HG03064 (cell line): ENCODE measurements around the gene DMRTA1.
"Not testable (repeated sequence)": the region's sequence is repeated elsewhere in the genome, so short reads cannot be mapped to it uniquely, and the experiment has no call there.

ENCODE experiments used
- ATAC-seq: cut with Tn5 transposase; IDR thresholded peaks from one replicate; pipeline ENCODE4 v1.9.1; 2021; ENCODE audit warnings: low read depth; ENCODE audit not compliant: unreplicated experiment

Gene DMRTA1

DNA sequence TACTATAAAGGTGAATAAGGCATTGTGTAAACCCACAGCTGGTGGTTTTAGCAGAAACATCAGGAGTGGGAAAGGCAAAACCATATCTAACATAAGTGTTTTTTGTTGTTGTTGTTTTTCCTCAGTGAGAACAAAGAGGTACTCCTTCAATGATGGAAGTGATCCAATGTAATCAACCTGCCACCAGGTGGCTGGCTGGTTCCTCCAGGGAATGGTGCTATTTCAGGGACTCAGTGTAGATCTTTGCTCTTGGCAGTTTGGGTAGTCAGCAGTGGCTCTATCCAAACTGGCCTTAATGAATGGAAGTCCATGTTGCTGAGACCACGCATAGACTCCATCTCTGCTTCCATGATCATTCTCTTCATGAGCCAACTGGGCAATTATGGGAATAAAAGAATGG is 10.8 kb downstream of the DMRTA1 start:
- ATAC-seq, result no peak

DNA sequence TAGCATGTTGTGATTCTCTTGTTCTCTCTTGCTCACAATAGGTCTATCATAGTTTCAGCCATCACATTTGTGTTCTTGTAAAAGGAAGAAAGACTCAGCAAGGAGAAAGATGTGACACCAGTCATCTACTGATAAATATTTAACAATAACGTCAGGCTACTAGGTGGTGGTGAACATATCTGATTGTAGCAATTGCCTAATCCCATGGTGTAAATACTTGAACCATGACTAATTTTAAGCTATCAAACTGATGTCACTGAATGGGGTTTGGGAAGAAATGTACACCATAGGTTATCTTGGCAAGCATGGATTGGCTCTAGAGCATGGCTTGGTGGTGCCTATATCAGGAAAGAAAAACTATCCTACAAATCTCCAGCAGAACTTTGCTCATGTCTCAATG is 16.6 kb downstream of the DMRTA1 start:
- no peak for ATAC-seq

DNA sequence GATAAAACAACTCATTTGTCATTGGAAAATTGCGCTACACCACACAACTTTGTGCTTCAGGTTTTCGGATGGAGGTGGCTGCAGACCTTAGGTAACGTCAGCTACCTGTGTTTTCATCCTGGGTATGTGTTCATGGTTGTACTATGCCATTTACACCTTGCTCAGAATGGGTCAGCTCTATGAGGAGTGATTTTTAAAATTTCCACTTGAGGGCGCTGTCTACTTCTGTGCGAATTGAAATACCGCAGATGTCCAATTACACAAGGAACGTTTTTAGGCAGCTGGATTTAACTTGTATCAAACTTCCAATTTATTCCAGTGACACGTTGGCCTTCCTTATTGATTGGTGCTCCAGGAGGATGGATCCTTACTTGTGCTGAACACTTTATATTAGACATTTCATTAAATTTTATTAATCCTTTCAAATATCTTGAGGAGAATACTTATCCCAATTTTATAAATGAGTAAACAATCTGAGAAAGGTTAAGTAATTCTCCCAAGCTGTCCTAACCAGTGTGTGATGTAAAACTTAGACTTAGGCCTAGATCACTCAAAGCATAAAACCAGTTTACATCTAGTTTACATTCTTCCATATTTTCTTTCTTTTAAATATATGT is 23.4 kb downstream of the DMRTA1 start:
- no peak for ATAC-seq

DNA sequence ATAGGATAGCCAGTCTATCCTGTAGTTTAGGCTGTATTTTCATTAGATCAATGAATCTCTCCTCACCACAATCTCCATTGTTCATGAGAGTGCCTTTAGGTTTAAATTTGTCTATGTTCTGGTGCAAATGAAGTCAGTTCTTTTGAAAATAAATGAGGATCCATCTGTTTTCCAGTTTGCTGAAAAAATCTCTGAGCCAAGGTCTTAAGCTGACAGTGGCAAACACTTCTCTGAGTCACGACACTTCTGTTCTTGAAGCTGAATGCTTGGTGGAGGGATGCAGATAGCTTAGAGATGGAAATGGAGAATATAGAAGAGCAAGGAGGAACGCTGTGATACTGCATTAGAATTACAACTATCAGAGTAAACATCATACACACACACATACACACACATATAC is 34.9 kb downstream of the DMRTA1 start:
- no peak for ATAC-seq

DNA sequence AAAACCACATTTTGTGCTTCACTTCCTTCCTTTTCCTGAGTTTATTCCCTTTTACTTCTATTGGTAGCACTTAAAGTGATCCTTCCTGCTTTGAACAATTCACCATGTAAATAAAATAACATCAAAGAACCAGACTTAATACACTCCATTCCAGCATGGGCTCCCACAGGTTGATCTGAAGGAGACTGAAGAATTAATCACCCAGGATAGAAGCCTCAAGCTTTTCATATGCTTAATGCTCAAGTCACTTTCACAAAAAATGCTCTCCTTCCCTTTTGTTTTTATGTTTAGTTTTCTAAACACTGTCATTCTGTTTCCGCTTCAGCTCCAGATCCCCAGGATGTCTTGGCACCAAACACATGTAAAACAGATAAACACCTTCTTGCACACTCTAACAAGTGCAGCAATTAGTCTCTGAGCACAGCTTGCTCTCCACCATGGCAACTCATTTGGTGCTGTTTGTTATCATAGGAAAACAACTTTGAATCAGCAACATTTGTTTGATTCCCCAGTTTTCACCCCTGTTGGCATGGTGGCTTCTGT is 37.0 kb downstream of the DMRTA1 start:
- ATAC-seq, result no peak

DNA sequence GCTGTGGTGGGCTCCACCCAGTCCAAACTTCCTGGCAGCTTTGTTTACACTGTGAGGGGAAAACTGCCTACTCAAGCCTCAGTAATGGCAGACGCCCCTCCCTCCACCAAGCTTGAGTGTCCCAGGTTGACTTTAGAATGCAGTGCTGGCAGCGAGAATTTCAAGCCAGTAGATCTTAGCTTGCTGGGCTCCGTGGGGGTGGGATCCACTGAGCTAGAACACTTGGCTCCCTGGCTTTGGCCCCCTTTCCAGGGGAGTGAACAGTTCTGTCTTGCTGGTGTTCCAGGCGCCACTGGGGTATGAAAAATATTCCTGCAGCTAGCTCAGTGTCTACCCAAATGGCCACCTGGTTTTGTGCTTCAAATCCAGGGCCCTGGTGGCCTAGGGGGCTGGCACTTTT is 49.6 kb downstream of the DMRTA1 start:
- not testable (repeated sequence) for ATAC-seq
